IMR-90 (cell line): Measurements from ENCODE around the gene CFAP58. TPM values are rescaled to one million over a fixed set of nuclear protein-coding genes. Genes with fewer than 3 reads are reported as not detected.

Experiments
- ATAC-seq: fragments of 200-7000 bp; cut with Tn5 transposase; 2 replicates; pipeline ENCODE4 v1.9.1; 2020; ENCODE audit warnings: low read depth, mild to moderate bottlenecking, moderate library complexity
- BruUV-seq: library from RNA; stranded (reverse); fragments of 400-500 nt; replicated peaks from 2 replicates; lab custom pipeline; 2021; lab: Mats Ljungman, UMichigan
- CTCF ChIA-PET: fragments of 300-600 bp; formaldehyde crosslinking; extraction: SDS; loops from one replicate; lab custom pipeline; 2021; ENCODE audit warnings: antibody characterized with exemption; lab: Yijun Ruan, JAX
- POLR2A ChIA-PET: fragments of 300-600 bp; sonication (Branson Sonifier 250); formaldehyde crosslinking; loops from one replicate; lab custom pipeline; 2022; ENCODE audit warnings: antibody characterized with exemption; ENCODE audit not compliant: unreplicated experiment; lab: Charles Lee
- DNase-seq: peaks from one replicate; pipeline ENCODE4 v3.0.0; 2013
- H2AFZ ChIP-seq: replicated peaks from 2 replicates; pipeline ENCODE3; 2013; ENCODE audit warnings: low read length, mild to moderate bottlenecking; ENCODE audit not compliant: poor library complexity
- H2AK5ac ChIP-seq: 2 replicates; pipeline ENCODE4 v1.6.1; 2013; ENCODE audit warnings: low read depth, low read length, inconsistent platforms
- H2AK9ac ChIP-seq: replicated peaks from 2 replicates; pipeline ENCODE3; 2013; ENCODE audit warnings: mild to moderate bottlenecking, low read depth, low read length, moderate library complexity; ENCODE audit not compliant: poor library complexity
- H2BK120ac ChIP-seq: 2 replicates; pipeline ENCODE4 v1.6.1; 2013; ENCODE audit warnings: low read depth, low read length, inconsistent platforms
- H2BK15ac ChIP-seq: 3 replicates; pipeline ENCODE4 v1.6.1; 2013; ENCODE audit warnings: low read depth, low read length, inconsistent platforms
- H2BK20ac ChIP-seq: 2 replicates; pipeline ENCODE4 v1.6.1; 2013; ENCODE audit warnings: low read depth, mild to moderate bottlenecking, inconsistent platforms, low read length, moderate library complexity
- H2BK5ac ChIP-seq: 2 replicates; pipeline ENCODE4 v1.6.1; 2013; ENCODE audit warnings: mild to moderate bottlenecking, low read depth, low read length, inconsistent platforms; ENCODE audit not compliant: poor library complexity, severe bottlenecking
- H3K14ac ChIP-seq: replicated peaks from 2 replicates; pipeline ENCODE4 v1.6.1; 2013; ENCODE audit warnings: low read depth, low read length, inconsistent platforms
- H3K18ac ChIP-seq: 2 replicates; pipeline ENCODE4 v1.6.1; 2013; ENCODE audit warnings: low read depth, low read length, control low read depth
- H3K23ac ChIP-seq: 2 replicates; pipeline ENCODE4 v1.6.1; 2013; ENCODE audit warnings: low read depth, low read length, inconsistent platforms
- H3K27ac ChIP-seq: 2 replicates; pipeline ENCODE4 v1.5.1; 2013; ENCODE audit warnings: mild to moderate bottlenecking, control low read depth, low read length; ENCODE audit not compliant: insufficient read depth
- H3K27me3 ChIP-seq: 2 replicates; pipeline ENCODE4 v1.6.1; 2013; ENCODE audit warnings: low read length; ENCODE audit not compliant: control insufficient read depth, insufficient read depth
- H3K36me3 ChIP-seq: 2 replicates; pipeline ENCODE4 v1.6.1; 2013; ENCODE audit warnings: low read length, mixed read lengths; ENCODE audit not compliant: control insufficient read depth, insufficient read depth
- H3K4ac ChIP-seq: 2 replicates; pipeline ENCODE4 v1.6.1; 2013; ENCODE audit warnings: low read depth, low read length, inconsistent platforms
- H3K4me1 ChIP-seq: 2 replicates; pipeline ENCODE4 v1.6.1; 2013; ENCODE audit warnings: low read length, mixed read lengths; ENCODE audit not compliant: control insufficient read depth, insufficient read depth
- H3K4me2 ChIP-seq: 2 replicates; pipeline ENCODE4 v1.6.1; 2013; ENCODE audit warnings: low read depth, mild to moderate bottlenecking, control low read depth, low read length, moderate library complexity
- H3K4me3 ChIP-seq: 2 replicates; pipeline ENCODE4 v1.5.1; 2013; ENCODE audit warnings: low read depth, mild to moderate bottlenecking, control low read depth, low read length, moderate library complexity; ENCODE audit not compliant: insufficient read depth
- H3K56ac ChIP-seq: 2 replicates; pipeline ENCODE4 v1.6.1; 2013; ENCODE audit warnings: low read length, inconsistent platforms; ENCODE audit not compliant: insufficient read depth; ENCODE audit errors: extremely low read depth
- H3K79me1 ChIP-seq, 2 experiments: 2 replicates each; pipeline ENCODE4 v1.6.1; 2013; ENCODE audit warnings: low read length in 2 of 2, inconsistent platforms in 1 of 2, low read depth in 1 of 2
- H3K9ac ChIP-seq: 2 replicates; pipeline ENCODE4 v1.6.1; 2013; ENCODE audit warnings: low read depth, low read length, control low read depth
- H3K9me1 ChIP-seq: 2 replicates; pipeline ENCODE4 v1.6.1; 2013; ENCODE audit warnings: low read length, inconsistent platforms; ENCODE audit not compliant: insufficient read depth
- H3K9me3 ChIP-seq: 2 replicates; pipeline ENCODE4 v1.6.1; 2013; ENCODE audit warnings: low read length; ENCODE audit not compliant: control insufficient read depth, insufficient read depth
- H4K20me1 ChIP-seq: 2 replicates; pipeline ENCODE4 v1.6.1; 2013; ENCODE audit warnings: low read length, inconsistent platforms; ENCODE audit not compliant: insufficient read depth
- H4K5ac ChIP-seq: 2 replicates; pipeline ENCODE4 v1.6.1; 2013; ENCODE audit warnings: mild to moderate bottlenecking, low read depth, low read length, control low read depth
- H4K8ac ChIP-seq, 2 experiments: 2 replicates each; pipeline ENCODE4 v1.6.1; 2013; ENCODE audit warnings: low read depth in 2 of 2, low read length in 2 of 2, control low read depth in 1 of 2, inconsistent platforms in 1 of 2
- H4K91ac ChIP-seq: 2 replicates; pipeline ENCODE4 v1.6.1; 2013; ENCODE audit warnings: low read depth, low read length, inconsistent platforms; ENCODE audit not compliant: insufficient read depth
- BHLHE40 ChIP-seq: fragments of 150-350 bp; IDR thresholded peaks from 2 replicates; pipeline ENCODE4 v1.6.1; 2016; ENCODE audit warnings: mild to moderate bottlenecking, low read depth, low read length
- CEBPB ChIP-seq: IDR thresholded peaks from 2 replicates; pipeline ENCODE4 v1.6.1; 2012; ENCODE audit warnings: low read depth, low read length, improper control_type of control experiment
- CHD1 ChIP-seq: IDR thresholded peaks from 2 replicates; pipeline ENCODE4 v1.6.1; 2012; ENCODE audit warnings: low read depth, low read length, improper control_type of control experiment
- ELK1 ChIP-seq: fragments of 150-350 bp; IDR thresholded peaks from 2 replicates; pipeline ENCODE4 v1.6.1; 2016; ENCODE audit warnings: low read depth, mild to moderate bottlenecking, low read length, moderate library complexity, borderline replicate concordance
- FOS ChIP-seq: fragments of 150-350 bp; IDR thresholded peaks from 2 replicates; pipeline ENCODE4 v1.6.1; 2016; ENCODE audit warnings: low read depth, low read length
- MAZ ChIP-seq: IDR thresholded peaks from 2 replicates; pipeline ENCODE4 v1.6.1; 2012; ENCODE audit warnings: low read depth, mild to moderate bottlenecking, low read length, improper control_type of control experiment, moderate library complexity, borderline replicate concordance
- MXI1 ChIP-seq: IDR thresholded peaks from 2 replicates; pipeline ENCODE4 v1.6.1; 2012; ENCODE audit warnings: low read depth, mild to moderate bottlenecking, low read length, moderate library complexity, borderline replicate concordance
- NFE2L2 ChIP-seq: fragments of 150-350 bp; IDR thresholded peaks from 2 replicates; pipeline ENCODE4 v1.6.1; 2016; ENCODE audit warnings: low read depth, mild to moderate bottlenecking, low read length
- POLR2A ChIP-seq: IDR thresholded peaks from 2 replicates; pipeline ENCODE4 v1.6.1; 2012; ENCODE audit warnings: mild to moderate bottlenecking, low read depth, low read length
- RAD21 ChIP-seq: IDR thresholded peaks from 2 replicates; pipeline ENCODE4 v1.6.1; 2012; ENCODE audit warnings: low read length, improper control_type of control experiment
- RCOR1 ChIP-seq: IDR thresholded peaks from 2 replicates; pipeline ENCODE4 v1.6.1; 2012; ENCODE audit warnings: mild to moderate bottlenecking, low read length, improper control_type of control experiment; ENCODE audit not compliant: insufficient replicate concordance
- USF2 ChIP-seq: fragments of 150-350 bp; IDR thresholded peaks from 2 replicates; pipeline ENCODE4 v1.6.1; 2017; ENCODE audit warnings: mild to moderate bottlenecking, antibody characterized with exemption, low read length, low read depth
- WGBS, 2 experiments: methylation state at CpG; one replicate each; pipeline versions ENCODE4 v1.1.5 to v1.1.7; 2013; ENCODE audit warnings: missing lambda C conversion rate in 2 of 2; ENCODE audit not compliant: insufficient read length in 1 of 2; ENCODE audit errors: extremely low coverage in 2 of 2; 5-methylcytosine and 5-hydroxymethylcytosine counted together
- dilution Hi-C: fragments of 300-500 bp; cut with HindIII; formaldehyde crosslinking; loops from one replicate; pipeline ENCODE4 v1.14.3; 2018; ENCODE audit warnings: low sequenced_read_pairs; ENCODE audit not compliant: unreplicated experiment
- in situ Hi-C: fragments of 300-500 bp; cut with MboI; formaldehyde crosslinking; loops from 3 replicates; pipeline ENCODE4 v1.14.3; 2019; ENCODE audit warnings: low sequenced_read_pairs, inconsistent platforms, mixed read lengths
- intact Hi-C: fragments of 100-400 bp; cut with micrococcal nuclease; formaldehyde crosslinking; loops from 2 replicates; pipeline ENCODE4 v1.10.0; 2022
- polyA plus RNA-seq, 3 experiments: library from polyadenylated mRNA; depleted of rRNA; stranded (reverse); fragments of >200 nt; gene quantifications; 2 replicates each; pipeline ENCODE4 v1.2.3, GENCODE V29; 2012; ENCODE audit warnings: low replicate concordance in 1 of 3
- total RNA-seq: library from RNA; depleted of rRNA; stranded (reverse); fragments of >200 nt; gene quantifications from 2 replicates; pipeline ENCODE4 v1.2.3, GENCODE V29; 2012

CFAP58 gene
- total and polyA plus RNA-seq, 2 of the 4 experiments (the other 2 are of a cell fraction) = 0.36 to 0.72 TPM

DNA sequence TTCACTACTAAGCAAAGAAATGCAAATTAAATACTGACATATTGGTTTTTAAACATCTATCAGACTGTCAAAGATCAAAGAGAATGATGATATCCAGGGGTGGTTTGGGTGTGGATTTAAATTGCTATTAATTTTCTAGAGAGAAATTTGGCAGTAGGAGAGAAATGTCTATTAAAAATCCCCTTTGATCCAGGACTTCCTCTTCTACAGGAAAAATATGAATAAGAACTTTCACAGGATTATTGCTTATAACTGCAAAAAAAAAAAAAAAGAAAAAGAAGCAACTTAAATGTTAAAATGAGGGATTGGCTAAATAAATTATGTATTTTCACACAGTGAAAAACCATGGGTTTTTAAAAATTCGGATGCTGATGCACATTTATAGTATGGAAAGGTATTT, 21.0 kb downstream of the CFAP58 start:
- intact Hi-C loops = no loop called here
- no peak for TF ChIP-seq FOS
- TF ChIP-seq CHD1 = no peak
- no peak for TF ChIP-seq BHLHE40
- no peak for TF ChIP-seq RCOR1
- TF ChIP-seq MAZ = no peak
- no peak for TF ChIP-seq USF2
- TF ChIP-seq ELK1 = no peak
- no peak for TF ChIP-seq MXI1
- TF ChIP-seq POLR2A = no peak
- no peak for TF ChIP-seq CEBPB
- no peak for TF ChIP-seq RAD21
- TF ChIP-seq NFE2L2 = no peak
- DNase-seq = no peak
- CTCF ChIA-PET = no interaction called here
- no peak overlapping the region for H3K14ac ChIP-seq
- H3K4me2 ChIP-seq = no peak overlapping the region
- no peak overlapping the region for H3K4ac ChIP-seq
- H2BK20ac ChIP-seq = no peak overlapping the region
- in situ Hi-C loops = no loop called here
- no peak overlapping the region for H2AFZ ChIP-seq
- no peak overlapping the region for H3K23ac ChIP-seq
- H3K79me1 ChIP-seq = no peaks in the 10 kb centered on the region
- H3K18ac ChIP-seq = no peak overlapping the region
- ATAC-seq = no peak
- no peak overlapping the region for H4K8ac ChIP-seq
- no peaks in the 10 kb centered on the region for H3K4me1 ChIP-seq
- H4K91ac ChIP-seq = no peak overlapping the region
- H2BK15ac ChIP-seq = no peak overlapping the region
- H2BK5ac ChIP-seq = no peak overlapping the region
- peaks cover 4% of the 10 kb centered on the region for H3K9me3 ChIP-seq
- no peak overlapping the region for H3K9ac ChIP-seq
- H3K36me3 ChIP-seq = no peaks in the 10 kb centered on the region
- no TSS peak for BruUV-seq
- POLR2A ChIA-PET = no interaction called here
- H2BK120ac ChIP-seq = no peak overlapping the region
- H3K4me3 ChIP-seq = no peak overlapping the region
- no peak overlapping the region for H3K56ac ChIP-seq
- H3K27me3 ChIP-seq = no peaks in the 10 kb centered on the region
- no peak overlapping the region for H2AK5ac ChIP-seq
- no peaks in the 10 kb centered on the region for H4K20me1 ChIP-seq
- H4K5ac ChIP-seq = no peak overlapping the region
- no peaks in the 10 kb centered on the region for H3K9me1 ChIP-seq
- dilution Hi-C loops = no loop called here
- WGBS, 2 experiments = no CpG with 5 or more reads among the region's 1 CpG
- H2AK9ac ChIP-seq = no peak overlapping the region
- no peak overlapping the region for H3K27ac ChIP-seq
